Tibial nerve (tissue), 3 donors: ENCODE measurements around the gene PIK3AP1.

ENCODE experiments used
- POLR2A ChIP-seq, 2 donors: fragments of 450-650 bp; IDR thresholded peaks; one replicate each; pipeline ENCODE4 v1.6.1; 2017; ENCODE audit warnings: antibody characterized with exemption in 2 of 2, mild to moderate bottlenecking in 2 of 2, moderate library complexity in 2 of 2
- TF ChIP-seq, protein P1 (sequence below), 5 experiments: fragments of 200-600 bp in 3 of 5; fragments of 450-650 bp in 2 of 5; sonication (generic) in 3 of 5; IDR thresholded peaks; one replicate each; pipeline ENCODE4 v1.5.1; 2016 to 2019; ENCODE audit warnings: antibody characterized with exemption in 5 of 5, mild to moderate bottlenecking in 3 of 5, moderate library complexity in 2 of 5

DNA sequence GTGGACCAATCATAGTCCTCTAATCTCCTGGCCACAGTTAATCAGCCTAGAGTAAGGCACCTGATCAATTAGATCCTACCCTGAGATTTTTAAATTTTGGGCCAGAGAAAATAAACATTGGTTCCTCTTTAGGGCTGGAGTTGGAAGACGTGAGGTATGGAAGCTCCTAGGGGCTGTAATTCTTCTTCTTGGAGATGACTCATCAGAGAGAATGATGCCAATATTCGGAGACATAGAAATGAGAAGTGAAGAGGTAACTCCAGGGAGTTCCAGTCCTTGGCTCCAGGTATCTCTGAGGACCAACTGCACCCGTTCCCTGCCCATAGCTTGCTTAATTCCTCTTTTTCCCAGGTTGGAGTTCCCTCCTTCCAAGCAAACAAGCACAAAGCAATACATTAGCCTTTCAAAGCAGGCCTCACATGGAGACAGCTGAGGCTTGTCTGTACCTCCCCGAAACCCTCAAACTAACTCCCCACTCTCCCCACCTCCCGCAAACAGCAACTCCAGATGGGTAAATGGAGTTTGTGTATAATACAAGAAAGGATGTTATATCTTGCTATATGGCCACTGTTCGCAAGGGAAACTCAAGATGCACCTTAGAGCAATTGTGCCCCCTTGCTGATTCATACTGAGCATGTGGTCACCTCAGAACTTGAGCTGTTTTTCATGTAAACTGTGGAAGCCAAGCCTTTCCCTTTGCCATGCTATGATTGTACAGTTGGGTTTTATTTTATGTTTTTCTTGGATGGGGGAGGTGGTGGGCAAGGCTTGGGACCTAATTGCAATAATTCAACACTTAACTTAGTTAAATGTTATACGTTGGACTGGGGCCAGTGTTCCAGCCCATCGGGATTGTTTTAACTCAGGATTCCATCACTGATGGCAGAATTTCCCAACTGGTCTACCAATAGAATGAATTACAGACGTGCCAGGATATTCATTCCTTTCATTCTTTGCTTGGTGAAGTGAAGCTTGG is 29.3 kb downstream of the PIK3AP1 start:
- TF ChIP-seq, protein P1, sequence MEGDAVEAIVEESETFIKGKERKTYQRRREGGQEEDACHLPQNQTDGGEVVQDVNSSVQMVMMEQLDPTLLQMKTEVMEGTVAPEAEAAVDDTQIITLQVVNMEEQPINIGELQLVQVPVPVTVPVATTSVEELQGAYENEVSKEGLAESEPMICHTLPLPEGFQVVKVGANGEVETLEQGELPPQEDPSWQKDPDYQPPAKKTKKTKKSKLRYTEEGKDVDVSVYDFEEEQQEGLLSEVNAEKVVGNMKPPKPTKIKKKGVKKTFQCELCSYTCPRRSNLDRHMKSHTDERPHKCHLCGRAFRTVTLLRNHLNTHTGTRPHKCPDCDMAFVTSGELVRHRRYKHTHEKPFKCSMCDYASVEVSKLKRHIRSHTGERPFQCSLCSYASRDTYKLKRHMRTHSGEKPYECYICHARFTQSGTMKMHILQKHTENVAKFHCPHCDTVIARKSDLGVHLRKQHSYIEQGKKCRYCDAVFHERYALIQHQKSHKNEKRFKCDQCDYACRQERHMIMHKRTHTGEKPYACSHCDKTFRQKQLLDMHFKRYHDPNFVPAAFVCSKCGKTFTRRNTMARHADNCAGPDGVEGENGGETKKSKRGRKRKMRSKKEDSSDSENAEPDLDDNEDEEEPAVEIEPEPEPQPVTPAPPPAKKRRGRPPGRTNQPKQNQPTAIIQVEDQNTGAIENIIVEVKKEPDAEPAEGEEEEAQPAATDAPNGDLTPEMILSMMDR (IDR thresholded peaks at IDR 0.05): no peak
- no peak for TF ChIP-seq POLR2A (IDR thresholded peaks at IDR 0.05)
